Vagina (tissue), 2 donors: ENCODE results near the gene RUFY2. TPM values are rescaled to one million over a fixed set of nuclear protein-coding genes. Genes with fewer than 3 reads are reported as not detected.

ENCODE experiments used
- DNase-seq, 2 donors: peaks; one replicate each; pipeline ENCODE4 v3.0.0-alpha.2; 2017; ENCODE audit errors: extremely low spot score in 2 of 2
- H3K27ac ChIP-seq: fragments of 200-600 bp; sonication (generic); one replicate; pipeline ENCODE4 v1.5.1; 2019
- H3K27me3 ChIP-seq: fragments of 200-600 bp; sonication (generic); one replicate; pipeline ENCODE4 v1.5.1; 2019
- H3K36me3 ChIP-seq, 2 donors: fragments of 200-600 bp; sonication (generic); one replicate each; pipeline ENCODE4 v1.5.1; 2017 to 2019
- H3K4me1 ChIP-seq: fragments of 200-600 bp; sonication (generic); one replicate; pipeline ENCODE4 v1.5.1; 2019
- H3K4me3 ChIP-seq, 2 donors: fragments of 200-600 bp; sonication (generic); 1 replicate in 1 of 2; 2 replicates in 1 of 2; pipeline ENCODE4 v1.5.1; 2016 to 2019
- H3K9me3 ChIP-seq: fragments of 200-600 bp; sonication (generic); one replicate; pipeline ENCODE4 v1.5.1; 2019
- CTCF ChIP-seq, 3 experiments: fragments of 450-650 bp in 2 of 3; fragments of 200-600 bp in 1 of 3; sonication (generic) in 1 of 3; IDR thresholded peaks; one replicate each; pipeline ENCODE4 v1.5.1; 2017 to 2019; ENCODE audit warnings: antibody characterized with exemption in 3 of 3, mild to moderate bottlenecking in 2 of 3, moderate library complexity in 2 of 3
- POLR2A ChIP-seq, 2 donors: fragments of 450-650 bp; IDR thresholded peaks; one replicate each; pipeline ENCODE4 v1.6.1; 2017; ENCODE audit warnings: antibody characterized with exemption in 2 of 2, mild to moderate bottlenecking in 2 of 2, moderate library complexity in 2 of 2
- POLR2AphosphoS5 ChIP-seq, 2 donors: sonication (generic); formaldehyde crosslinking; IDR thresholded peaks; one replicate each; pipeline ENCODE4 v1.9.0; 2017; ENCODE audit warnings: antibody characterized with exemption in 2 of 2, mild to moderate bottlenecking in 2 of 2, low read depth in 1 of 2; ENCODE audit not compliant: insufficient read depth in 1 of 2
- intact Hi-C: fragments of 100-400 bp; cut with DNase I; formaldehyde crosslinking; loops from one replicate; pipeline ENCODE4 v1.15.1; 2023
- total RNA-seq: library from RNA; depleted of rRNA; stranded (reverse); fragments of >200 nt; gene quantifications from one replicate; pipeline ENCODE4 v1.2.3, GENCODE V29; 2016

RUFY2 gene
- total RNA-seq, 1 donor from 2014 or later: 24.8 TPM

- Histone ChIP-seq H3K27ac (no peak overlapping the region), H3K4me1 (no peaks in the 10 kb centered on the region), H3K9me3 (no peaks in the 10 kb centered on the region), H3K4me3 (no peak overlapping the region), H3K27me3 (no peaks in the 10 kb centered on the region), H3K36me3 (no peaks in the 10 kb centered on the region)
- intact Hi-C loops: no loop called here
- DNase-seq: no peak
- TF ChIP-seq POLR2A (IDR thresholded peaks at IDR 0.05): no peak
- no peak for TF ChIP-seq CTCF (IDR thresholded peaks at IDR 0.05)
- TF ChIP-seq POLR2AphosphoS5 (IDR thresholded peaks at IDR 0.05; ENCODE audit: insufficient read depth in 1 of 2, low read depth in 1 of 2): no peak
These were observed 101.2 kb downstream of the RUFY2 start for GRCh38 chr10:68305854-68306253.

- DNase-seq: no peak
- no peaks in the 10 kb centered on the region for H3K9me3 ChIP-seq
- intact Hi-C loops: no loop called here
These were observed 103.1 kb downstream of the RUFY2 start for GRCh38 chr10:68303849-68304412.

GRCh38 chr10:68302871-68303270 is 104.2 kb downstream of the RUFY2 start:
- no peaks in the 10 kb centered on the region for H3K9me3 ChIP-seq
- H3K27ac ChIP-seq: no peak overlapping the region
- TF ChIP-seq POLR2A (IDR thresholded peaks at IDR 0.05) (no peak), POLR2AphosphoS5 (IDR thresholded peaks at IDR 0.05; ENCODE audit: insufficient read depth in 1 of 2, low read depth in 1 of 2) (no peak), CTCF (IDR thresholded peaks at IDR 0.05) (no peak)
- no peaks in the 10 kb centered on the region for H3K36me3 ChIP-seq
- intact Hi-C loops: no loop called here
- H3K4me1 ChIP-seq: no peaks in the 10 kb centered on the region
- DNase-seq: no peak
- H3K27me3 ChIP-seq: no peaks in the 10 kb centered on the region
- H3K4me3 ChIP-seq: no peak overlapping the region

More at GRCh38 chr10:68303849-68304412, 103.1 kb downstream of the RUFY2 start:
- Histone ChIP-seq H3K36me3 (no peaks in the 10 kb centered on the region), H3K4me1 (no peaks in the 10 kb centered on the region), H3K27ac (no peak overlapping the region), H3K4me3 (no peak overlapping the region), H3K27me3 (no peaks in the 10 kb centered on the region)
- TF ChIP-seq POLR2A (IDR thresholded peaks at IDR 0.05) (no peak), CTCF (IDR thresholded peaks at IDR 0.05) (no peak), POLR2AphosphoS5 (IDR thresholded peaks at IDR 0.05; ENCODE audit: insufficient read depth in 1 of 2, low read depth in 1 of 2) (no peak)

GRCh38 chr10:68302503-68302823 is 104.6 kb downstream of the RUFY2 start:
- DNase-seq: no peak
- Histone ChIP-seq H3K4me3 (no peak overlapping the region), H3K27ac (no peak overlapping the region), H3K9me3 (no peaks in the 10 kb centered on the region), H3K36me3 (no peaks in the 10 kb centered on the region), H3K27me3 (no peaks in the 10 kb centered on the region), H3K4me1 (no peaks in the 10 kb centered on the region)
- intact Hi-C loops: no loop called here
- no peak for TF ChIP-seq POLR2AphosphoS5 (IDR thresholded peaks at IDR 0.05; ENCODE audit: insufficient read depth in 1 of 2, low read depth in 1 of 2)
- no peak for TF ChIP-seq CTCF (IDR thresholded peaks at IDR 0.05)
- TF ChIP-seq POLR2A (IDR thresholded peaks at IDR 0.05): no peak

GRCh38 chr10:68301790-68302502 is 105.1 kb downstream of the RUFY2 start:
- intact Hi-C loops: no loop called here
- no peaks in the 10 kb centered on the region for H3K27me3 ChIP-seq
- DNase-seq: no peak

More at GRCh38 chr10:68301790-68302502, 105.1 kb downstream of the RUFY2 start:
- TF ChIP-seq POLR2A (IDR thresholded peaks at IDR 0.05) (no peak), CTCF (IDR thresholded peaks at IDR 0.05) (peak in 2 of 3 experiments; percentile 11 to 49)
- no peaks in the 10 kb centered on the region for H3K9me3 ChIP-seq
- peaks cover 4% of the 10 kb centered on the region for H3K4me1 ChIP-seq
- no peak overlapping the region for H3K4me3 ChIP-seq
- H3K27ac ChIP-seq: no peak overlapping the region
- no peaks in the 10 kb centered on the region for H3K36me3 ChIP-seq
